Ovary (tissue), 3 donors: Measurements from ENCODE around the gene C17orf100.

Experiments
- CTCF ChIP-seq, 3 donors: fragments of 450-650 bp in 2 of 3; fragments of 200-600 bp in 1 of 3; IDR thresholded peaks; one replicate each; pipeline versions ENCODE4 v1.5.1 to v1.8.0; 2016 to 2022; ENCODE audit warnings: antibody characterized with exemption in 3 of 3, mild to moderate bottlenecking in 1 of 3
- POLR2A ChIP-seq: fragments of 450-650 bp; IDR thresholded peaks from one replicate; pipeline ENCODE4 v1.6.1; 2017; ENCODE audit warnings: antibody characterized with exemption, mild to moderate bottlenecking, moderate library complexity
- donor health status: DM: no; HTN: no; CAD: no.

DNA sequence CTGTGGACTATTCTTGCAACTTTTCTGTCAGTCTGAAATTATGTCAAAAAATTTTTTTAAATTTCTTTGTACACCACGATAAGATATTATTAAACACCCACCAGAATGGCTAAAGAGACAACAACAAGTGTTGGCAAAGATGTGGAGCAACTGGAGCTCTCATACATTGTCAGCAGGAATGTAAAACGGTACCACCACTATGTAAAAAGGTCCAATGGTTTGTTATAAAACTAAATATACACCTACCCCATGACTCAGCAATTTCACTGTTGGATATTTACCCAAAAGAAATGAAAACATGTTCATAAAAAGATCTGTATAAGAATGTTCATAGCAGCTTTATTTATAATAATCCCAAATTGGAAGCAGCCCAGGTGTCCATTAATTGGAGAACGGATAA is 18.3 kb upstream of the C17orf100 start:
- TF ChIP-seq CTCF (IDR thresholded peaks at IDR 0.05) (no peak), POLR2A (no peak)
